ENCODE results near the gene PLEKHG2. TPM values are rescaled to one million over a fixed set of nuclear protein-coding genes. Genes with fewer than 3 reads are reported as not detected.

The PLEKHG2 gene
- total RNA-seq, 1 experiment from 2014 or later, result 62.3 TPM

DNA sequence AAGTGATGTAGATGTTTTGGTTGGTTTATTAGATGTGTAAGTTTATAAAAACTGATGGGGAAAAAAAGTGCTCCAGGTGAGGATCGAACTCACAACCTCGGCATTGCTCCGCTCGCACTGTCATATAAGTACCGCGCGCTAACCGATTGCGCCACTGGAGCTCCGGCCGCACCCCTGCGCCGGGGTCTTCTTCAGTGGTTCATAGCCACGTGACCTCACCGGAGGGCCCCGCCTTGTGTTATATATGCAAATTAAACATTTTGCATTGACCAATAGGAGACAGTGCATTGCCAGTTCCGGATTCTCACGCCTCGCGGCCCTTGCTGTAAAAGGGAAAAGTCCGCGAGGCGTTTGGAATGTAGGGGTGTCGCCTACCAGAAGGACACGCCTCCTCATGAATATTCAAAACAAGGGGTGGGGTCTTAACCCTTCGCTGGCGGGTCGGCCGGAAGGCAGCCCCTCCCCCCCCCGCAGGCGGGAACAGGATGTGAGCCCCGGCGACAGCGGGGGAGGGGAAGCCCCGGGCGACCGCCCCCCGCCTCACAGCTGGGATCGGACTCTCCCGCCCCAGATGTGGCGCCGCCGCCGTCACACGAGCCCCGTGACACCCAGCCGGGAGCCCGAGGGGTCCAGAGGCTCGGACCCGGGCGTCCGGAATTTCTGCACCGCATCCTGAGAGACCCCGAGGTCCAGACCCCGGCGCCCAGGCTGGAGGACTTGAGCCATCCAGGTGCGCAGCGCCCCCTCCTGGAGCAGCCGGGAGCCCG is at the start of gene PLEKHG2 (continued):
- TF ChIP-seq ZNF317 (CRISPR knock-in tag; IDR thresholded peaks at IDR 0.05; ENCODE audit: borderline replicate concordance, low read depth), result no peak
- TF ChIP-seq ESRRA (CRISPR knock-in tag; IDR thresholded peaks at IDR 0.05; ENCODE audit: borderline replicate concordance), result no peak
- 0 out of 2 replicates have a peak, but pooled peaks have one; percentile 64 for TF ChIP-seq CREM (CRISPR knock-in tag; IDR thresholded peaks at IDR 0.05)
- no peak for TF ChIP-seq OVOL2 (CRISPR knock-in tag; IDR thresholded peaks at IDR 0.05; ENCODE audit: borderline replicate concordance)
- TF ChIP-seq, protein P1, sequence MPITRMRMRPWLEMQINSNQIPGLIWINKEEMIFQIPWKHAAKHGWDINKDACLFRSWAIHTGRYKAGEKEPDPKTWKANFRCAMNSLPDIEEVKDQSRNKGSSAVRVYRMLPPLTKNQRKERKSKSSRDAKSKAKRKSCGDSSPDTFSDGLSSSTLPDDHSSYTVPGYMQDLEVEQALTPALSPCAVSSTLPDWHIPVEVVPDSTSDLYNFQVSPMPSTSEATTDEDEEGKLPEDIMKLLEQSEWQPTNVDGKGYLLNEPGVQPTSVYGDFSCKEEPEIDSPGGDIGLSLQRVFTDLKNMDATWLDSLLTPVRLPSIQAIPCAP (CRISPR knock-in tag; IDR thresholded peaks at IDR 0.05), result no peak
- peak; percentile 32; the same call in 1 of the 2 replicates for TF ChIP-seq ZNF423 (CRISPR knock-in tag; IDR thresholded peaks at IDR 0.05)
- TF ChIP-seq HMGA2 (CRISPR knock-in tag; IDR thresholded peaks at IDR 0.05), result peak; percentile 50; the same call in 1 of the 2 replicates
- no peak; the same call in 1 of the 2 replicates for TF ChIP-seq TEAD1 (CRISPR knock-in tag; IDR thresholded peaks at IDR 0.05)
- TF ChIP-seq PRRX2 (CRISPR knock-in tag; IDR thresholded peaks at IDR 0.05), result 0 out of 2 replicates have a peak, but pooled peaks have one; percentile 37
- TF ChIP-seq ZBTB21 (CRISPR knock-in tag; IDR thresholded peaks at IDR 0.05; ENCODE audit: borderline replicate concordance), result no peak
- TF ChIP-seq ZNF138 (CRISPR knock-in tag; conservative IDR thresholded peaks at IDR 0.05), result no peak
- no peak for TF ChIP-seq ZNF512 (CRISPR knock-in tag; IDR thresholded peaks at IDR 0.05; ENCODE audit: borderline replicate concordance)
- TF ChIP-seq FOXK1 (CRISPR knock-in tag; IDR thresholded peaks at IDR 0.05), result no peak
- TF ChIP-seq, protein P2, sequence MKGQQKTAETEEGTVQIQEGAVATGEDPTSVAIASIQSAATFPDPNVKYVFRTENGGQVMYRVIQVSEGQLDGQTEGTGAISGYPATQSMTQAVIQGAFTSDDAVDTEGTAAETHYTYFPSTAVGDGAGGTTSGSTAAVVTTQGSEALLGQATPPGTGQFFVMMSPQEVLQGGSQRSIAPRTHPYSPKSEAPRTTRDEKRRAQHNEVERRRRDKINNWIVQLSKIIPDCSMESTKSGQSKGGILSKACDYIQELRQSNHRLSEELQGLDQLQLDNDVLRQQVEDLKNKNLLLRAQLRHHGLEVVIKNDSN (CRISPR knock-in tag; IDR thresholded peaks at IDR 0.05), result peak; percentile 86
- no peak for TF ChIP-seq NFE2L1 (CRISPR knock-in tag; IDR thresholded peaks at IDR 0.05)
- TF ChIP-seq AFF4 (CRISPR knock-in tag; IDR thresholded peaks at IDR 0.05; ENCODE audit: borderline replicate concordance), result no peak
- TF ChIP-seq ZNF121 (CRISPR knock-in tag; IDR thresholded peaks at IDR 0.05), result no peak
- TF ChIP-seq JUN (CRISPR knock-in tag; IDR thresholded peaks at IDR 0.05), result no peak
- TF ChIP-seq NR1H2 (CRISPR knock-in tag; IDR thresholded peaks at IDR 0.05), result no peak
- TF ChIP-seq FOXP4 (CRISPR knock-in tag; IDR thresholded peaks at IDR 0.05), result no peak
- no peak; the same call in 1 of the 2 replicates for TF ChIP-seq MAX (CRISPR knock-in tag; IDR thresholded peaks at IDR 0.05)
- no peak for TF ChIP-seq GRHL2 (CRISPR knock-in tag; IDR thresholded peaks at IDR 0.05; ENCODE audit: insufficient replicate concordance, severe bottlenecking)
- TF ChIP-seq FOXP1 (CRISPR knock-in tag; IDR thresholded peaks at IDR 0.05; ENCODE audit: borderline replicate concordance), result peak; percentile 26; the same call in 1 of the 2 replicates
- TF ChIP-seq, protein P3, sequence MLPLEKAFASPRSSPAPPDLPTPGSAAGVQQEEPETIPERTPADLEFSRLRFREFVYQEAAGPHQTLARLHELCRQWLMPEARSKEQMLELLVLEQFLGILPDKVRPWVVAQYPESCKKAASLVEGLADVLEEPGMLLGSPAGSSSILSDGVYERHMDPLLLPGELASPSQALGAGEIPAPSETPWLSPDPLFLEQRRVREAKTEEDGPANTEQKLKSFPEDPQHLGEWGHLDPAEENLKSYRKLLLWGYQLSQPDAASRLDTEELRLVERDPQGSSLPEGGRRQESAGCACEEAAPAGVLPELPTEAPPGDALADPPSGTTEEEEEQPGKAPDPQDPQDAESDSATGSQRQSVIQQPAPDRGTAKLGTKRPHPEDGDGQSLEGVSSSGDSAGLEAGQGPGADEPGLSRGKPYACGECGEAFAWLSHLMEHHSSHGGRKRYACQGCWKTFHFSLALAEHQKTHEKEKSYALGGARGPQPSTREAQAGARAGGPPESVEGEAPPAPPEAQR (CRISPR knock-in tag; IDR thresholded peaks at IDR 0.05), result no peak
- no peak for TF ChIP-seq CBFB (CRISPR knock-in tag; IDR thresholded peaks at IDR 0.05; ENCODE audit: low read depth)
- no peak for TF ChIP-seq SMAD3 (CRISPR knock-in tag; IDR thresholded peaks at IDR 0.05; ENCODE audit: borderline replicate concordance)
- TF ChIP-seq TEAD4 (CRISPR knock-in tag; IDR thresholded peaks at IDR 0.05), result no peak

All from WTC11 (cell line).